Frontal cortex (tissue), 4 donors: Measurements from ENCODE around the gene GRIK4. TPM values are rescaled to one million over a fixed set of nuclear protein-coding genes. Genes with fewer than 3 reads are reported as not detected.
A peak's percentile ranks its signal among the peaks of the same experiment; 100 is the strongest.

Experiments used
- DNase-seq, 2 donors: peaks; one replicate each; pipeline ENCODE4 v3.0.0; 2012; ENCODE audit warnings: low spot score in 2 of 2
- FAIRE-seq: peaks from 2 replicates; lab custom pipeline; 2012; peaks lifted over from hg19 to GRCh38; lab: Jason Lieb, UNC
- total RNA-seq: library from RNA; depleted of rRNA; stranded (reverse); fragments of >200 nt; gene quantifications from one replicate; pipeline ENCODE4 v1.2.3, GENCODE V29; 2014
- donor health status: control.
- donor health status: control.
- donor health status: control.

GRIK4 gene
- total RNA-seq, 1 donor from 2014 or later = 3.3 TPM

GRCh38 chr11:120505801-120506425 is 5.6 kb upstream of the GRIK4 start:
- no peak for FAIRE-seq

GRCh38 chr11:120509346-120510053 is 2.0 kb upstream of the GRIK4 start:
- DNase-seq (no peak), FAIRE-seq (no peak)

More at GRCh38 chr11:120505801-120506425, 5.6 kb upstream of the GRIK4 start:
- no peak for DNase-seq

GRCh38 chr11:120510406-120511115 is 987 bp upstream of the GRIK4 start:
- no peak for DNase-seq

GRCh38 chr11:120511820-120512738 is 531 bp downstream of the GRIK4 start:
- FAIRE-seq (no peak), DNase-seq (peak; percentile 62 to 67)

More at GRCh38 chr11:120510406-120511115, 987 bp upstream of the GRIK4 start:
- no peak for FAIRE-seq

- FAIRE-seq = no peak
- DNase-seq = peak; percentile 51 to 56
Measured at GRCh38 chr11:120512739-120513435, 1.3 kb downstream of the GRIK4 start.

- DNase-seq = peak in 1 of 2 donors; percentile 44
- no peak for FAIRE-seq
Measured at GRCh38 chr11:120513436-120514315, 2.1 kb downstream of the GRIK4 start.

- DNase-seq = no peak
- FAIRE-seq = no peak
Measured at GRCh38 chr11:120514541-120515121, 3.1 kb downstream of the GRIK4 start.

GRCh38 chr11:120515186-120515723 is 3.7 kb downstream of the GRIK4 start:
- no peak for FAIRE-seq
- no peak for DNase-seq

- FAIRE-seq = no peak
- no peak for DNase-seq
Measured at GRCh38 chr11:120516461-120517389, 5.2 kb downstream of the GRIK4 start.

- no peak for DNase-seq
- FAIRE-seq = no peak
Measured at GRCh38 chr11:120517390-120517761, 5.8 kb downstream of the GRIK4 start.

GRCh38 chr11:120517801-120518291 is 6.3 kb downstream of the GRIK4 start:
- DNase-seq (no peak), FAIRE-seq (no peak)

GRCh38 chr11:120518356-120518755 is 6.8 kb downstream of the GRIK4 start:
- DNase-seq = no peak
- FAIRE-seq = no peak

- FAIRE-seq = no peak
- DNase-seq = no peak
Measured at GRCh38 chr11:120519474-120519873, 7.9 kb downstream of the GRIK4 start.

- no peak for DNase-seq
- FAIRE-seq = no peak
Measured at GRCh38 chr11:120520091-120520822, 8.7 kb downstream of the GRIK4 start.

- FAIRE-seq = no peak
- DNase-seq = no peak
Measured at GRCh38 chr11:120521176-120521575, 9.6 kb downstream of the GRIK4 start.

- no peak for DNase-seq
- FAIRE-seq = no peak
Measured at GRCh38 chr11:120522021-120522420, 10.5 kb downstream of the GRIK4 start.
